ENCODE results near the gene DNAH10. TPM values are rescaled to one million over a fixed set of nuclear protein-coding genes. Genes with fewer than 3 reads are reported as not detected.
A peak's percentile ranks its signal among the peaks of the same experiment; 100 is the strongest.

The DNAH10 gene
- total RNA-seq, 6 experiments from 2014 or later, result 0.19 to 1.1 (median 0.64) TPM

- no peak for TF ChIP-seq CTCF (IDR thresholded peaks at IDR 0.05)
- Mint-ChIP-seq H3K9me3 (peaks cover 3% of the 10 kb centered on the region; the same call in 1 of the 2 replicates), H3K27ac (peak overlapping the region; percentile 95), H3K4me3 (peak overlapping the region; percentile 89), H3K4me1 (ENCODE audit: low read depth) (peaks cover 29% of the 10 kb centered on the region), H3K36me3 (ENCODE audit: low read depth) (0 out of 2 replicates have a peak, but pooled peaks cover 4% of the 10 kb centered on the region), H3K27me3 (ENCODE audit: insufficient read depth) (peaks cover 15% of the 10 kb centered on the region)
- DNase-seq, result peak; percentile 83
Measured at GRCh38 chr12:123897221-123897620, 135.1 kb downstream of the DNAH10 start.

- H3K27me3 Mint-ChIP-seq (ENCODE audit: insufficient read depth), result peaks cover 16% of the 10 kb centered on the region
- H3K9me3 Mint-ChIP-seq, result peaks cover 3% of the 10 kb centered on the region; the same call in 1 of the 2 replicates
- 0 out of 2 replicates have a peak, but pooled peaks cover 4% of the 10 kb centered on the region for H3K36me3 Mint-ChIP-seq (ENCODE audit: low read depth)
- TF ChIP-seq CTCF (IDR thresholded peaks at IDR 0.05), result no peak
- H3K27ac Mint-ChIP-seq, result no peak overlapping the region
- no peak for DNase-seq
- H3K4me1 Mint-ChIP-seq (ENCODE audit: low read depth), result peaks cover 29% of the 10 kb centered on the region
- H3K4me3 Mint-ChIP-seq, result no peak overlapping the region
Measured at GRCh38 chr12:123898673-123899072, 136.6 kb downstream of the DNAH10 start.

GRCh38 chr12:123899368-123899767 lies 137.3 kb downstream of the DNAH10 start:
- H3K27ac Mint-ChIP-seq, result no peak overlapping the region
- no peak for TF ChIP-seq CTCF (IDR thresholded peaks at IDR 0.05)
- H3K9me3 Mint-ChIP-seq, result peaks cover 3% of the 10 kb centered on the region; the same call in 1 of the 2 replicates
- DNase-seq, result no peak
- H3K4me1 Mint-ChIP-seq (ENCODE audit: low read depth), result peaks cover 29% of the 10 kb centered on the region
- no peak overlapping the region for H3K4me3 Mint-ChIP-seq
- 0 out of 2 replicates have a peak, but pooled peaks cover 4% of the 10 kb centered on the region for H3K36me3 Mint-ChIP-seq (ENCODE audit: low read depth)
- H3K27me3 Mint-ChIP-seq (ENCODE audit: insufficient read depth), result peaks cover 18% of the 10 kb centered on the region

- Mint-ChIP-seq H3K4me3 (no peak overlapping the region), H3K9me3 (peaks cover 3% of the 10 kb centered on the region; the same call in 1 of the 2 replicates), H3K36me3 (ENCODE audit: low read depth) (0 out of 2 replicates have a peak, but pooled peaks cover 4% of the 10 kb centered on the region), H3K27ac (no peak overlapping the region), H3K27me3 (ENCODE audit: insufficient read depth) (peaks cover 17% of the 10 kb centered on the region), H3K4me1 (ENCODE audit: low read depth) (peaks cover 36% of the 10 kb centered on the region)
- DNase-seq, result no peak
- no peak for TF ChIP-seq CTCF (IDR thresholded peaks at IDR 0.05)
Measured at GRCh38 chr12:123900871-123901376, 138.8 kb downstream of the DNAH10 start.

- TF ChIP-seq CTCF (IDR thresholded peaks at IDR 0.05), result no peak
- H3K27ac Mint-ChIP-seq, result no peak overlapping the region
- no peak overlapping the region for H3K4me3 Mint-ChIP-seq
Measured at GRCh38 chr12:123902821-123903220, 140.7 kb downstream of the DNAH10 start.

More at GRCh38 chr12:123902821-123903220, 140.7 kb downstream of the DNAH10 start:
- Mint-ChIP-seq H3K36me3 (ENCODE audit: low read depth) (0 out of 2 replicates have a peak, but pooled peaks cover 4% of the 10 kb centered on the region), H3K27me3 (ENCODE audit: insufficient read depth) (peaks cover 17% of the 10 kb centered on the region), H3K4me1 (ENCODE audit: low read depth) (peaks cover 30% of the 10 kb centered on the region), H3K9me3 (peaks cover 3% of the 10 kb centered on the region; the same call in 1 of the 2 replicates)
- DNase-seq, result no peak
